Lower leg skin (tissue), 4 donors: Measurements from ENCODE around the gene PWP2. TPM values are rescaled to one million over a fixed set of nuclear protein-coding genes. Genes with fewer than 3 reads are reported as not detected.

Source experiments
- DNase-seq, 2 donors: peaks; one replicate each; pipeline ENCODE4 v3.0.0-alpha.2; 2019; ENCODE audit warnings: low spot score in 2 of 2
- H3K4me3 ChIP-seq: fragments of 200-600 bp; sonication (generic); 2 replicates; pipeline ENCODE4 v1.5.1; 2017; ENCODE audit warnings: mild to moderate bottlenecking, low read depth; ENCODE audit not compliant: poor library complexity, severe bottlenecking
- POLR2A ChIP-seq, 2 donors: fragments of 450-650 bp; IDR thresholded peaks; one replicate each; pipeline ENCODE4 v1.6.1; 2016 to 2017; ENCODE audit warnings: antibody characterized with exemption in 2 of 2, mild to moderate bottlenecking in 1 of 2, moderate library complexity in 1 of 2
- WGBS, 2 donors: methylation state at CpG; one replicate each; pipeline ENCODE4 v1.1.5; 2018; 5-methylcytosine and 5-hydroxymethylcytosine counted together
- intact Hi-C: fragments of 100-400 bp; cut with DNase I; formaldehyde crosslinking; loops from one replicate; pipeline ENCODE4 v1.15.0; 2023; ENCODE audit warnings: low total_unique reads
- total RNA-seq, 4 donors: library from RNA; depleted of rRNA; stranded (reverse); fragments of >200 nt; gene quantifications; one replicate each; pipeline ENCODE4 v1.1.0, GENCODE V29; 2016
- TF ChIP-seq, protein P1 (sequence below), 3 donors: fragments of 450-650 bp; IDR thresholded peaks; one replicate each; pipeline ENCODE4 v1.5.1; 2016; ENCODE audit warnings: antibody characterized with exemption in 3 of 3, mild to moderate bottlenecking in 3 of 3, moderate library complexity in 2 of 3

Gene PWP2
- total RNA-seq, 4 donors from 2014 or later = 3.0 to 21.6 (median 13.2) TPM

DNA sequence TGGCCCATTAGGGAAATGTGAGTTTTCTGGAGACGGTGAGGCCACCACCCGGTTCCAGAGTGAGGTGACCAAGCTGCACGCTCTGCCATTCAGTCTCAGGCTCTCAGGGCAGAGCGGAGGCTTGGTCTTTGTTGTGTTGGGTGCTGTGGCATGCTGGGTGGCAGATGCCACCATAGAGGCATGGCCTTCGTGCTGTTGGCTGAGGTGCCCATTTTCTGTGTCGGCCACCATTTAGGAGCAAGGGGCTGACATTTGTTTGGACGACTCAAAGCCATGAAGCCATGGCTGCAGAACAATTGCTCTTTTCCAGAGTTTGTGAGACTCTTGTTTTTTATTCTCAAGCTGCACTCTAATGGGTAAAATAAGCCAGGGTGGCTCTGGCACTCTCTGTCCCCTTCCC lies 36.8 kb upstream of the PWP2 start:
- no peak for TF ChIP-seq POLR2A (IDR thresholded peaks at IDR 0.05)
- TF ChIP-seq, protein P1, sequence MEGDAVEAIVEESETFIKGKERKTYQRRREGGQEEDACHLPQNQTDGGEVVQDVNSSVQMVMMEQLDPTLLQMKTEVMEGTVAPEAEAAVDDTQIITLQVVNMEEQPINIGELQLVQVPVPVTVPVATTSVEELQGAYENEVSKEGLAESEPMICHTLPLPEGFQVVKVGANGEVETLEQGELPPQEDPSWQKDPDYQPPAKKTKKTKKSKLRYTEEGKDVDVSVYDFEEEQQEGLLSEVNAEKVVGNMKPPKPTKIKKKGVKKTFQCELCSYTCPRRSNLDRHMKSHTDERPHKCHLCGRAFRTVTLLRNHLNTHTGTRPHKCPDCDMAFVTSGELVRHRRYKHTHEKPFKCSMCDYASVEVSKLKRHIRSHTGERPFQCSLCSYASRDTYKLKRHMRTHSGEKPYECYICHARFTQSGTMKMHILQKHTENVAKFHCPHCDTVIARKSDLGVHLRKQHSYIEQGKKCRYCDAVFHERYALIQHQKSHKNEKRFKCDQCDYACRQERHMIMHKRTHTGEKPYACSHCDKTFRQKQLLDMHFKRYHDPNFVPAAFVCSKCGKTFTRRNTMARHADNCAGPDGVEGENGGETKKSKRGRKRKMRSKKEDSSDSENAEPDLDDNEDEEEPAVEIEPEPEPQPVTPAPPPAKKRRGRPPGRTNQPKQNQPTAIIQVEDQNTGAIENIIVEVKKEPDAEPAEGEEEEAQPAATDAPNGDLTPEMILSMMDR (IDR thresholded peaks at IDR 0.05) = no peak
- 95% methylated on average over 7 of the region's 7 CpGs for WGBS, 2 donors
- DNase-seq = no peak

DNA sequence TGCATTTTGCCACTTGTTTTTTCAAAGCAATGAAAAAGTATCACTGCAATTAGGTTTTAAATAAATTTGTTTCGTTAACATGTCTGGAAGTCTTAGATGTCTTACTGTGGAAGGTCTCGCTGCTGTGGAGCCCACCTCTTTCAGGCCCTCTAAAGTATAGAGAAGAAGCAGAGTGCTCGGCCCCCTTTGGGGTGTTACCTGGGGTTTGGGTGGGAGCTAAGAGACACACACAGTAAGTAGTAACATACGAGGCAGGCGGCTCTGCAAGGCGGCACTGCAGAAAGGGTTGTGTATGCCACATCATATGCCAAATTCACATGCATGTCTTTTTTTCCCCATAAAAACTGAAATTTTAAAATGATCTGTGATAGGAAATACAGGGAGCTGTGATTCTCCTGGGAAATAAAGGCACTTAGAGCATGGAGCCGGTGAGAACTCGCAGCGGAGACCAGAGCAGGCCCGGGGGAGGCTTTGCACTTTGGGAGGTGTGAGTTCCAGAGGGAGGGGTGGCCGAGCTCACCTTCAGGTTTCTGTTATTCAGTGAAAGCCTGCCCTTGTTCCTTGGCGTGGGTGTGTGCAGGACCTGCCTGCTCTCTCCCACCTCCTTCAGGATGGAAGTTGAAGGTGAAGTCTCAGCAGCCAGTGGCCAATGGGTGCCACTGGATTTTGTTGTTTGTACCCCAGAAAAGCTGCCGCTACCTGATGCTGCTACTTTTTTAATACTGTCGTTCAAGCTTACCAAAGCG lies 35.7 kb upstream of the PWP2 start:
- DNase-seq = no peak
- WGBS, 2 donors = 84 to 92% methylated on average over 15 of the region's 15 CpGs
- TF ChIP-seq, protein P1 (IDR thresholded peaks at IDR 0.05) = no peak
- no peak for TF ChIP-seq POLR2A (IDR thresholded peaks at IDR 0.05)
- intact Hi-C loops = no loop called here
- H3K4me3 ChIP-seq = no peak overlapping the region

More for the DNA sequence above, 36.8 kb upstream of the PWP2 start:
- H3K4me3 ChIP-seq = no peak overlapping the region
- intact Hi-C loops = no loop called here

DNA sequence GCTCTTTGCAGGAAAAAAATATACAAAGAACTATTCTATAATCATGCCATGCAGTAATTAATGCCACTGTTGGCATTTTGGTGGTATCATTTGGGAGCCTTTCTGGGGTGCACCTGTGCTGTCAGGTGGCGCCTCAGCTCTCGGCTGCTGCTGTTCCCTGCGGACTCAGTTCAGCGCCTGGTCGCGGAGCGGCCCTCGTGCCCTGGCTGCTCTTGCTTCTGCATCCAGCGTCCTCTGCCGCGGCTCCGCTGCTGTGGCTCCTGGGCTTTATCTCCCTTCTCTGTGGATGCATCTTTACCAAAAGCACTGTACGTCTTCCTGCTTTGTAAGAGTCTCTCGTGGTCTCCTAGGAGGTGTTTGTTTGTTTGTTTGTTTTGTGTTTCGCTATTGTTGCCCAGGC lies 35.1 kb upstream of the PWP2 start:
- TF ChIP-seq POLR2A (IDR thresholded peaks at IDR 0.05) = no peak
- TF ChIP-seq, protein P1 (IDR thresholded peaks at IDR 0.05) = no peak
- DNase-seq = no peak
- H3K4me3 ChIP-seq = no peak overlapping the region
- 94 to 96% methylated on average over 15 of the region's 15 CpGs for WGBS, 2 donors
- intact Hi-C loops = no loop called here

DNA sequence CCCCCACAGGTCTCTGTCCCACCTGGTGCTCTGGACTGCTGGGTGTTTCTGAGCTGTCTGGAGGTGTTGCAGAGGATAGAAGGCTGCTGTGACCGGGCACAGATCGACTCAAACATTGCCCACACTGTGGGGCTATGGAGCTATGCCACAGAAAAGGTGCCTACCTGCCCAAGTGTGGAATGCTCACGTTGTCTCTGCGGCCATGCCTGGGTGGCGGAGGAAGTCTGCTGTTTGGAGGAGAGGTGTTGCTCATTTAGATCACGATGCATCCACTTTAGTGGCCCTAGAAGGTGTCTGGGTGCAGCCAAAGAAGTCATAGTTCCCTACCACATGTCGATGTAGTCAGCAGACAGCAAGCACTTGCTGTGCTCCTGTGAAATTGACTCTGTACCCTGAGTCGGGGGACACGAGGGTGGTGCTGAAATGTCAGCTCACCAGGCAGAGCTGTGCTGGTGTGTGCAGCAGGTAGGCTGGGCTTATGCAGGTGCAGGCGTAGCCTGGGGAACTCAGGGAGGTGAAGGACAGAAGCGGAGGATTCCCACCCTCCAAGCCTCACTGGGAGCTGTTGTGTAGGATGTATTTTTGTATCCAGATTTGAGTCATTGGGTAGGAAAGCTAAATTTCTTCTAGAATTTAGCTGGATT lies 32.8 kb upstream of the PWP2 start:
- TF ChIP-seq POLR2A (IDR thresholded peaks at IDR 0.05) = no peak
- TF ChIP-seq, protein P1 (IDR thresholded peaks at IDR 0.05) = no peak
- WGBS, 2 donors = 92 to 95% methylated on average over 11 of the region's 11 CpGs
- intact Hi-C loops = no loop called here
- H3K4me3 ChIP-seq = no peak overlapping the region
- no peak for DNase-seq

DNA sequence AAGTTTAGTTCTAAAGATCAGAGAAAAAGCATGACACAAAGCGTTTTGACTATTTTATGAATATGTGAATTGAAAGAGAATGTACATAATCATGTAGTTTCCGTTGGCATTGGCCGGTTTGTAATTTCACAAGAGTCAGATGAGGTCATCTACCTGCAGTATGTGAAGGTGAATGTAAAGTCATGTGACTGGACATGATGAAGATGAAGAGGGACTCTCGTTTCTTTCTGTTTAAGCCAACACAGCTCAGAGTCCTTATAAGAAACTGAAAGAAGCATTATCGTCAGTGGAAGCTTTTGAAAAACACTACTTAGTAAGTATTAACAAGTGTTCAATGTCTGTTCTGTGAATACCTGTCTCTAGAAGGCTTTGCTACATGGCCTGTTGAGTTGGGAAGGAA lies 30.9 kb upstream of the PWP2 start:
- intact Hi-C loops = no loop called here
- 87 to 90% methylated on average over 5 of the region's 5 CpGs for WGBS, 2 donors
- no peak for DNase-seq
- TF ChIP-seq, protein P1 (IDR thresholded peaks at IDR 0.05) = no peak
- TF ChIP-seq POLR2A (IDR thresholded peaks at IDR 0.05) = no peak
- H3K4me3 ChIP-seq = no peak overlapping the region
